ENCODE measurements around the gene COL13A1.

GRCh38 chr10:69962746-69963135, 161.0 kb downstream of the COL13A1 start:
- TF ChIP-seq CTCF (IDR thresholded peaks at IDR 0.05 in 8 of 11, conservative IDR thresholded peaks at IDR 0.05 in 3 of 11) (no peak), POLR2AphosphoS5 (IDR thresholded peaks at IDR 0.05) (no peak)
